HL-60 (cell line): ENCODE data around the gene TDRKH.

ENCODE experiments used
- DNase-seq, 2 experiments: peaks; one replicate each; pipeline ENCODE4 v3.0.0-alpha.2; 2010 to 2020; ENCODE audit warnings: low read depth in 1 of 2, low spot score in 1 of 2
- H3K27ac ChIP-seq: fragments of 250-450 bp; sonication (Bioruptor Pico); replicated peaks from 2 replicates; pipeline ENCODE4 v1.5.1; 2020; ENCODE audit warnings: mild to moderate bottlenecking, moderate library complexity
- H3K27me3 ChIP-seq: fragments of 250-450 bp; sonication (Bioruptor Pico); 2 replicates; pipeline ENCODE4 v1.5.1; 2021; ENCODE audit warnings: mild to moderate bottlenecking, moderate library complexity; ENCODE audit not compliant: insufficient read depth, poor library complexity, severe bottlenecking
- H3K4me3 ChIP-seq: replicated peaks from 2 replicates; pipeline ENCODE4 v1.5.1; 2011; ENCODE audit warnings: mild to moderate bottlenecking, control low read depth, low read length; ENCODE audit not compliant: insufficient read depth
- GABPA ChIP-seq: IDR thresholded peaks from 2 replicates; pipeline ENCODE4 v1.6.1; 2012; ENCODE audit warnings: low read depth
- POLR2AphosphoS5 ChIP-seq: IDR thresholded peaks from 2 replicates; pipeline ENCODE4 v1.6.1; 2012; ENCODE audit warnings: low read depth
- SPI1 ChIP-seq: IDR thresholded peaks from 2 replicates; pipeline ENCODE4 v1.6.1; 2012; ENCODE audit warnings: low read depth, mild to moderate bottlenecking, borderline replicate concordance
- TF ChIP-seq, protein P1 (sequence below): IDR thresholded peaks from one replicate; pipeline ENCODE4 v1.5.1; 2011; ENCODE audit warnings: low read length, control low read depth, inconsistent platforms; ENCODE audit not compliant: insufficient read depth
- TF ChIP-seq, protein P2 (sequence below): IDR thresholded peaks from 2 replicates; pipeline ENCODE4 v1.6.1; 2012; ENCODE audit warnings: low read depth; ENCODE audit not compliant: insufficient replicate concordance

TDRKH gene

DNA sequence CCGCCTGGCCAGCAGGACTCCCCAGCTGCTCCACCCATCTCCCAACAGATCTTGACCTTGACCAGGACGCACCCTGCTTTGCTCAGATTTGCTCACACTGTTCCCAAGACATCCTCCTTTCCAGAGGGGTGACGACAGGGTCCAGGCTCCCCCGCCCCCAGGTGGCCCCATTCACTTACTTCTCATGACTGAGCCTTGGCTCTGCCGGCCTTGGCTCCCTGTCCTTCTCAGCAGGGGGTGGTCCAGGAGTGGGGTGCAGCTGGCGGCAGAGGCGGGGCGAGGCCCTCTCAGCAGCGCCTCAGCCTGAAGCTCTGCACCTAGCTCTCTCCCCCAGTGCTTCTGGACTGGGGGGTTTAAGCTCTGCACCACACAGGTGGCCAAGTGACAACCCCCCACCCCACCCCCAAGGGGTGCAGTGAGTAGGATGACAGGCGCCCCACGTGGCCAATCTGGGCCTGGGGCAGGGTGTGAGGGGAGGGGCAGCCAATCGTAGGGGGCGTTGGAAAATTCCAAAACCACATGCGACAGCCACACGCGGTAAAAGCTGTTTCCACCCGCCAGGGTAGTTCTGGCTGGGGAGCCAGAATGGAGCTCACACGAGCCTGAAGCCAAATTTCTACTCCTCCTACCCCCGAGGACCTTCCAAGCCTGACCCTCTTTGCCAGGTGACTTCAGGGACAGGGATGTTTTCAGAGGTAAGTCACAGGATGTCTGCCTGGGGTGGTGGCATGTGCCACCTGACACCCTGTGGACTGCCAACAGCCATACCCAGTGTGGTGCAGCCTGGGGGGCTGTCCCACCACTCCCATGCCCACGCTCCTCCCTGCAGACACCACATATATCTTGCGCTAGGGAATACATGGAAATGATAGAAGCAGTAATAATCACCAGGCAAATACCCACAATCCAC lies 35.7 kb upstream of the TDRKH start:
- Histone ChIP-seq H3K27me3 (no peaks in the 10 kb centered on the region), H3K27ac (no peak overlapping the region), H3K4me3 (no peak overlapping the region)
- DNase-seq, result no peak
- TF ChIP-seq SPI1 (no peak), GABPA (no peak), POLR2AphosphoS5 (no peak)
- TF ChIP-seq, protein P1, sequence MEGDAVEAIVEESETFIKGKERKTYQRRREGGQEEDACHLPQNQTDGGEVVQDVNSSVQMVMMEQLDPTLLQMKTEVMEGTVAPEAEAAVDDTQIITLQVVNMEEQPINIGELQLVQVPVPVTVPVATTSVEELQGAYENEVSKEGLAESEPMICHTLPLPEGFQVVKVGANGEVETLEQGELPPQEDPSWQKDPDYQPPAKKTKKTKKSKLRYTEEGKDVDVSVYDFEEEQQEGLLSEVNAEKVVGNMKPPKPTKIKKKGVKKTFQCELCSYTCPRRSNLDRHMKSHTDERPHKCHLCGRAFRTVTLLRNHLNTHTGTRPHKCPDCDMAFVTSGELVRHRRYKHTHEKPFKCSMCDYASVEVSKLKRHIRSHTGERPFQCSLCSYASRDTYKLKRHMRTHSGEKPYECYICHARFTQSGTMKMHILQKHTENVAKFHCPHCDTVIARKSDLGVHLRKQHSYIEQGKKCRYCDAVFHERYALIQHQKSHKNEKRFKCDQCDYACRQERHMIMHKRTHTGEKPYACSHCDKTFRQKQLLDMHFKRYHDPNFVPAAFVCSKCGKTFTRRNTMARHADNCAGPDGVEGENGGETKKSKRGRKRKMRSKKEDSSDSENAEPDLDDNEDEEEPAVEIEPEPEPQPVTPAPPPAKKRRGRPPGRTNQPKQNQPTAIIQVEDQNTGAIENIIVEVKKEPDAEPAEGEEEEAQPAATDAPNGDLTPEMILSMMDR, result no peak
- TF ChIP-seq, protein P2, sequence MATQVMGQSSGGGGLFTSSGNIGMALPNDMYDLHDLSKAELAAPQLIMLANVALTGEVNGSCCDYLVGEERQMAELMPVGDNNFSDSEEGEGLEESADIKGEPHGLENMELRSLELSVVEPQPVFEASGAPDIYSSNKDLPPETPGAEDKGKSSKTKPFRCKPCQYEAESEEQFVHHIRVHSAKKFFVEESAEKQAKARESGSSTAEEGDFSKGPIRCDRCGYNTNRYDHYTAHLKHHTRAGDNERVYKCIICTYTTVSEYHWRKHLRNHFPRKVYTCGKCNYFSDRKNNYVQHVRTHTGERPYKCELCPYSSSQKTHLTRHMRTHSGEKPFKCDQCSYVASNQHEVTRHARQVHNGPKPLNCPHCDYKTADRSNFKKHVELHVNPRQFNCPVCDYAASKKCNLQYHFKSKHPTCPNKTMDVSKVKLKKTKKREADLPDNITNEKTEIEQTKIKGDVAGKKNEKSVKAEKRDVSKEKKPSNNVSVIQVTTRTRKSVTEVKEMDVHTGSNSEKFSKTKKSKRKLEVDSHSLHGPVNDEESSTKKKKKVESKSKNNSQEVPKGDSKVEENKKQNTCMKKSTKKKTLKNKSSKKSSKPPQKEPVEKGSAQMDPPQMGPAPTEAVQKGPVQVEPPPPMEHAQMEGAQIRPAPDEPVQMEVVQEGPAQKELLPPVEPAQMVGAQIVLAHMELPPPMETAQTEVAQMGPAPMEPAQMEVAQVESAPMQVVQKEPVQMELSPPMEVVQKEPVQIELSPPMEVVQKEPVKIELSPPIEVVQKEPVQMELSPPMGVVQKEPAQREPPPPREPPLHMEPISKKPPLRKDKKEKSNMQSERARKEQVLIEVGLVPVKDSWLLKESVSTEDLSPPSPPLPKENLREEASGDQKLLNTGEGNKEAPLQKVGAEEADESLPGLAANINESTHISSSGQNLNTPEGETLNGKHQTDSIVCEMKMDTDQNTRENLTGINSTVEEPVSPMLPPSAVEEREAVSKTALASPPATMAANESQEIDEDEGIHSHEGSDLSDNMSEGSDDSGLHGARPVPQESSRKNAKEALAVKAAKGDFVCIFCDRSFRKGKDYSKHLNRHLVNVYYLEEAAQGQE, result no peak

DNA sequence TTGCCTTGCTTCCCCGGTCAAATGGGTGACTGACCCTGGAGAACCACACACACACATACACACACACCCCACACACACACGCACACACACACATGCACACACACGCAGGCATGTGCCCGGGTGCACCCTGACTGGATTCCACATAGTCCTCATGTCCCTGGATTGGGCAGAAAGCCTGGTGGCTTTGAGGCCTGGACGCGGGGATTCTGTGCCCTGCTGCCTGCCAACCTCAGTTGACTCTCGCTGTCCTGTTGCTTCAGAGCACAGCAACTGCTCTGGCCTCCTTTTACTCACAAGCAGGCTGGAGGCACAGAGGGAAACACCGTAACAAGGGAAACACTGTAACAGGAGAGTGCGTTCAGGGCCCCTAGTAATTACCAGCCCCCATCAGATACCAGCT lies 34.9 kb upstream of the TDRKH start:
- Histone ChIP-seq H3K4me3 (no peak overlapping the region), H3K27me3 (no peaks in the 10 kb centered on the region), H3K27ac (no peak overlapping the region)
- TF ChIP-seq, protein P2, result no peak
- TF ChIP-seq, protein P1, result no peak
- TF ChIP-seq POLR2AphosphoS5, result no peak
- no peak for TF ChIP-seq SPI1
- DNase-seq, result no peak

DNA sequence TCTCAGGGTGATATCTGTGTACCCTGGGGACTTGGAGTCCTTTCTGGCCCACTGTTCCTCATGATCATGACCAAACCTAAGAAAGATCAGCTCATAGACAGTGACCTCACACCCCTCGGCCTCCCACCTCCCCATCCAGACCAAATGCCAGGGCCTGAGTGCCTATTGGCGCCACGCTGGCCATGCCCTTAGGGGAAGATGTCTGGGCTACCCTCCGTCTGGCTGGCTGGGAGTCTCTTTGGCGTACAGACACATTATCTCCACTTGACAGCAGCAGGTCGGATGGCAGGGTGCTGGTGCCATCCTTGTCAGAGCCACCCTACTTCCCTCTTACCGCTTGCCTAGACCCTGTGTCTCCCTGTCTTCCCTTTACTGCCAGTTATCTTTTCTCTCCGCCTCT lies 32.9 kb upstream of the TDRKH start:
- Histone ChIP-seq H3K27me3 (no peaks in the 10 kb centered on the region), H3K27ac (no peak overlapping the region), H3K4me3 (no peak overlapping the region)
- DNase-seq, result no peak
- TF ChIP-seq SPI1, result no peak
- TF ChIP-seq, protein P2, result no peak
- TF ChIP-seq, protein P1, result no peak
- TF ChIP-seq POLR2AphosphoS5, result no peak
- no peak for TF ChIP-seq GABPA
